NCI-H1930 (cell line): Measurements from ENCODE around the gene CCDC157.
A peak's percentile ranks its signal among the peaks of the same experiment; 100 is the strongest.
"Not testable (repeated sequence)": the region's sequence is repeated elsewhere in the genome, so short reads cannot be mapped to it uniquely, and the experiment has no call there.

Source experiments
- DNase-seq, 2 experiments: peaks; one replicate each; lab custom pipeline; 2025; lab: John Stamatoyannopoulos, UW

The CCDC157 gene

DNA sequence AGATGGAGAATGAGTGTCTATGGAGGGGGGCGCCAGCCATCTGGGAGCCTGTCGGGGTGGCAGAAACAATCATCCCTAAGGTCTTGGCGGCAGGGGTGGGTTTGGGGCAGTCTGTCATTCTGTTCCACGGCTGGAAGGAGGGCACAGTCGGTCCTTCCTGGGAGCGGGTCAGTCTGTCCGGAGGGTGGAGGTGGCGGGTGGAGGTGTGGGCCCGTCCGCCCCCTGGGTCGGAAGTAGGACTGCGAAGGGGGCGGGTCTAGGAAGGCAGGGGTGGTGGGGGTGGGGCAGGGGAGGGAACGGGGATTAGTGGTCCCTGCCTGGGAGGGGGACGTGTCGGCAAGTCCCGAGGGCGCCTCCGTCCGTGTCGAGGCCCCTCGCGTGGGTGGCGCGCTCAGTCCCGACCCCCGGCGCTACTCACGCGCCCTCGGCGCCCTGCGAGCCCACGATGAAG, 30.5 kb upstream of the CCDC157 start:
- DNase-seq: no peak

DNA sequence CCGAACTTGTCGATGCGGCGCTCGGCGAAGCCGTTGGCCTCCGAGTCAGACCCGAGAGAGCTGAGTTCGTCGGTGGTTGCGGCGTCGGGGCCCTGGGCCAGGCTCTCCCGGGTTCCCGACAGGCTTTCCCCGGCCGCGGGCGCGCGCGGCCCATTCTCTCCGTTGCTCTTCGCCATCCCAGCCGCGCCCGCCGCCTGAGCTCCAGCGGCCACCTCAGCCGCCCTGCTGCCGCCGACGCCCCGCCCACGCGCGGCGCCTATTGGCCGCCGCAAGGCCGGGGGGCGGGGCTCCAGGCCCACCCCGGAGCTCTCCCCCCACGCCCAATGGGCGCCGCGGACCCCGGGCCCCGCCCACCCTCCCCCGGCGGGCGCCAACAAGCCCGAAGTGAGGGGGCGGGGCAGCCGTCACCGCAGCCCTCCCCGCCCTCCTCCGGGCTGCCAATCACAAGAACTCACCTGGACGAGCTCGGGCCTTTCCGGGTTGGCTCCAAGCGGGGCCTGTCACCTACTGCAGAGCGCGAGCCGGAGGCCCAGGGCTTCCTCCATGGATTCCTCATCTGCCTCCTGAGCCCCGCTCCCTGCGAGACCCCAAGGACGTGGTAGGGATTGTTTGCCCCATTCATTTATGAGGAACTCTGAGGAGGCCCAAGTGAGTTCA, 30.0 kb upstream of the CCDC157 start, which contains the start of gene TBC1D10A:
Gene TBC1D10A (minus strand): TSS at position 236 of the 657 bp plus-strand sequence. CDS start 60 bp downstream, at position 176.
- DNase-seq: peak; percentile 84 to 89

DNA sequence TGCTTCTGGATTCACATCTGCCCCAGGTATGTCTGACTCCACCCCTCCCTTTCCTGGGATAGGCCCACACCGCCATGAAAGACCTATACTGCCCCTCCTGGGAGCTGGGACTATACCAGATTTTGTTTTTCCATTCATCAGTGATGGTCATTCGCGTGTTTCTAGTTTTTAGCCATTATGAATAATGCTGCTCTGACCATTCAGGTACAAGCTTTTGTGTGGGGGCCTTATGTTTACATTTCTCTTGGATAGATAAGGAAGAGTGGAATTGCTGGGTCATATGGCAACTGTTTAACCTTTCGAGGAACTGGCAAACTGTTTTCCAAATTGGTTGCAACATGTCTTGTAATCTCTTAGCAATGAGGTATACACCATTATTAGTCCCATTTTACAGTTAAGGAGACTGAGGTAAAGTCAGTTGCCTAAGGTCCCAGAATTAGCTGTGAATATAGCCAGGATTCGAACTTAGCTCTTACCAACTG, 28.9 kb upstream of the CCDC157 start:
- DNase-seq: no peak

DNA sequence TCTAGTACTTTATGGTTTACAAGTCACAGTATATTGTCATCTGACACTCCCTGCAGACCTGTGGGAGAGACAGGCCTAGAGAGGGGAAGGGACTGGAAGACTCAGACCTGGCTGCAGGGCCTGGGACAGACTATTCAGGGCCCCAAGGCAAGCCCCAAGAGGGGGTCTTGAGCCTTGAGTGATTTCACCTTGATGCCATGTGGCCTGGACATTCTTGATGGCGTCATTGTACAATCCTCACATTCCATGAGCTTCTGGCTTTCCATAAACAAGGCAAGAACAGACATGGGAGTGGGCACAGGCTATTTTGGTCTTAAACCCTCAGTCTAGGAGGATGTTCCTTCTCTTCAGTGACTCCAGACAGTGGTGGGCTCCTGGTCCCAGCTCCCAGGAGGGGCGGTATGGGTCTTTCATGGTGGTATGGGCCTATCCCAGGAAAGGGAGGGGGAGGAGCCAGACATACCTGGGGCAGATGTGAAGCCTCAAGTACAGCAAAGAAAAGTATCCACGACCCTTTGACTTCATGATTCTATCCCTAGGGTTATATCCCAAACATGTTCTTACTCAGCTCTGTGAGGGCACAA, 28.2 kb upstream of the CCDC157 start:
- no peak for DNase-seq

DNA sequence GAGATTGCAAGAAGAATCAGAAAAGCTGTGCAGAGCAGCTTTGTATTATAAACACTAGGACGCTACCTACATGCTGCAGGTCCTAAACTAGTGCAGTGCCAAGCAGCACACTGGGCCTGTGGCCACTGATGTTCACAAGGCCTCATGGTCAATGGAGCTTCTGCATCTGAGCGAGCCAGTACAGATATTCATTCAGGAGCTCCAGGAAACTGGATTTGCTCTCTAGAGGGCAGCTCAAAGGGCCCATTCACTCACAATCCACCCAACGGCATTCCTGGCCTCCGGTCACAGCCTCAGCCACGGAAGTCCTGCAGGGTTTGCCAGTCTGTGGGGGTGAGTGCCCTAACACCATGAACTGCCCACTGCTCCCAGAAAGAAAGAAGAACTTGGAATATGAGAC, 24.3 kb upstream of the CCDC157 start:
- no peak for DNase-seq

DNA sequence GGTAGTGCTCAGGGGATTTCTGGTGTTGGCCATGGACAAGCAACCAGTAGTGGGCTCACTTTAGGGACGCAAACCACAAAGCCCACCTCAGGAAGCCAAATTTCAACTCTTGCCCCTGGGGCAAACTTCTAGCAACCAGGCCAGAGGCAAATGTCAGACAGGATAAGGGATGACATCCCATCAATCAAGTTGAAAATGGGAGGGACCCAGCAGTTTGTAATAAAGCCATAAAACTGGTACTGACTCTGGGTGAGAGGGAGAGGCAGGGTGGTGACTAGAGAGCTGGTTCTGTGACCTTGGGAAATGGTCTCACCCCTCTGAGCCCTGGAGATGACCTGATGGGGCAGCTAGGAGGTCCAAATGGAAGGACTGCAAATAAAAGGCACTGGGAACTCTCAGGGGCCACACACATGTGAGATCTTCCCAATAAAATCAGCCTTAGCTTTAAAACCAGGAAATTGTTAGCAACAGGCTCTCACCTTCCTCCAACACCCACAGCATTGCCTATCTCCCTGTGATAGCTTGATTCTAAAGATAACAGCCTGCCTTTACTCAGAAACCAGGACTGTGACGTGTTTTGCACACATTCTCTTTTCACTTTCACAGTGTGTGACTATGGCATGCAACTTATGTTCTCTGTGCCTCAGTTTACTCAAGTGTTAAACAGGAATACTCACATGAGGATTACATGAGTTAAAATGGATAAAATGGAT, 23.7 kb upstream of the CCDC157 start:
- no peak for DNase-seq

DNA sequence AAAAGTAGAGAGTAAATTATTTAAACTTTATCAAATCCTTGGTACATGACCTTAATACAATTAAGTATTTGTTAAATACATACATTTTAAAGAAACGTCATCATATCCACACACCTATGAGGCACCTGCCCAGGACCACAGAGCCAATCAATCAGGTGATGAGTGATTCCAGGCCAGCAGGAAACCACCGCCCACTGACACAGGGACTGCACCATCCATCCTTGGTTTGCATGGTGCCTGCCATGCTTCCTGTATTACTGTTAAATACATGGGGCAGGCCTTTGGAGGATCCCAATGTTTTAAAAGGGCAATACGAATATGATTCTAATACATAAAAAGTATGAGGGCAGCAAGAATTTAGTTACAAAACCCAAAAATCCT, 23.1 kb upstream of the CCDC157 start:
- no peak for DNase-seq

DNA sequence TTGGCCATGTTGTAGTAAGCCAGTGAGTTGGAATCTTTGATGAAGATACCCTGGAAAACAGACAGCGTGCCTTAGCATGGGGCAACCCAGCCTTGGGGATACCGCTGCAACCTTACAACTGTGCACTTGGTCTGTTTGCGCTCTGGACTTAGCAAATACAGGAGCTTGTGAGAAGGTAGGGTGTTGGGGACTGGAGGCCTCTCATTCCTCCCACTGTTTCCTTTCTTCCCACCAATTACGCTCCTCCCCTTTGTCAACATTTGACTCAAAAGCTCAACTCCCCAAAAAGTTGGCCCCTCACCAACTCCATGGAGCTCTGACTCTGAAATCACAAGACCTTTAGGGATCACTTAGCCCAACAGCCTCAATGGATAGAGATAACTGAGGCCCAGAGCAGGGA, 22.2 kb upstream of the CCDC157 start:
- no peak for DNase-seq

DNA sequence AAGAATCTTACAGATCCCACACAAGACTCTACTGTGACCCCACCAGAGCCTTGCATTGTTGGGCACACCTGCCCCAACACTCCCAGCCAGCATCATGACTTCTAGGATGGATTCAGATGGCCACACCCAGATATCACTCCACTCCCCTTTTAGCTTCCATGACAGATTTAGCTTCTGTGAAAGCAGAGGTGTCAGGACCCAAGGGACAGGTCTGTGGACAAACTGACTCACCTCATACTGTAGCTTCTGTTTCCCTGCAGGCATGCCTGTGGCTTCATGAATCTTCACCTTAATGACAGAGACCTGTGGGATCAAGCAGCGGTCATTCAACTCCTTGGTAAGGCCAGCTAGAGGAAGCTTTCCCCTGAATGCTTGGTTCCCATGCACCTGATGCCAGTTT, 21.6 kb upstream of the CCDC157 start:
- DNase-seq: no peak

DNA sequence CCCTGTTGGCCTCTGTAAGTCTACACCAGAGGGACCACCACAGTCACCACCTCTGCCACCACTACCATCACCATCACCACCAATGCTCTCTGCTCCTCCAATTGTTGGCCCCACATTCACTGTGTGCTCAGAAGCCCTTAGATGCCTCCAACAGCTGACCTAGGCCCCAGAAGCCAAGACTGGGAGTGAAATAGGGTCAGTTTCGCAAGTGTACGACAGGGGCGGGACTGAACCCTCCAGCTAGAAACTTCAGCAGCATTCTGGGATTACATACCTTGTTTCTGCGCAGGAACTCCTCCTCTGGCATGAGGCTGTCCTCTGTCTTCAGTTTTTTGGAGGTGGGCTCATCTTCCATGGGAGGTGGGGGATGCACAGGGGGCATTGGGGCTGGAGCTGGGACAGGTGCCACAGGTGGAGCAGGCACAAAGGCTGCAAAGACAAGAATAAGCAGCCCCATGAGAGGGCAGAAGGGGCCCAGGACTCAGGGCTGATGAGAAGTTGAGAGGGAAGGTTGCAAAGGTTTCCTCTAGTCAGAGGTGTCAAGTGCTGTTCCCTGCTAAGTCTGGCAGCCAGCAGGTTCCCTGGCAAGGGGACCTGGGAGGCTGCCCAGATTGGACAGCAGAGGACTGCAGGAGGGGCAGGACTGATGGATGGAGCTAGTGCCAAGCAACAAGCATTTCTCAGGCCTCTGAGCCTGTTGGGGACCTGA, 19.9 kb upstream of the CCDC157 start:
- DNase-seq: no peak

DNA sequence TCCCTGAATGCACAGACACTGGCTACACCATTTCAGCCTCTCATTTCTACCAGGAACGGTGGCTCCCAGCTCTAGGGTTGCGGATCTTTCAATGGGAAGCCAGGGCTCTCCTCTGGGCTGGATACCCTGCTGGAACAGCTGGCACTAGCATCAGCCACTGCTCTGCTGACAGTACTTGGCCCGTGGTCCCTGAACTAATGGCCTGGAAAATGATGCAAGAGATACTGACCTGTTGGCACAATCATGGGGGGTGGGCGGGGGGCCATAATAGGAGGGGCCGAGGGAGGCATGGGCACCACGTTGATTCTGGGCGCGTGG, 19.4 kb upstream of the CCDC157 start:
- no peak for DNase-seq

DNA sequence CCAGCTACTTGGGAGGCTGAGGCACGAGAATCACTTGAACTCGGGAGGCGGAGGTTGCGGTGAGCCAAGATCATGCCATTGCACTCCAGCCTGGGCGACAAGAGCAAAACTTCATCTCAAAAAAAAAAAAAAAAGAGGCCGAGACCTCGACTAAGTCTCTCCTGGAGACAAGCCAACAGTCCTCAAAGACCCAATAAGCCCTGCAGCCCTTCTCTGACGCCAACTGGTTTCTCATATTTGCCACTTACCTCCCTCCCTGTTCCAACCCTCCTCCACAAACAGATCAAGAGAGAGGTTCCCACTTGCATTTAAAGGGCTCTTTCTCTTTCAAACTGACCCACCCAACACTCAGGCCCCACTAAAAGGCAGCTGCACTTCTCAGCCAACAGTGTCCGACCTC, 18.5 kb upstream of the CCDC157 start:
- DNase-seq: not testable (repeated sequence)

DNA sequence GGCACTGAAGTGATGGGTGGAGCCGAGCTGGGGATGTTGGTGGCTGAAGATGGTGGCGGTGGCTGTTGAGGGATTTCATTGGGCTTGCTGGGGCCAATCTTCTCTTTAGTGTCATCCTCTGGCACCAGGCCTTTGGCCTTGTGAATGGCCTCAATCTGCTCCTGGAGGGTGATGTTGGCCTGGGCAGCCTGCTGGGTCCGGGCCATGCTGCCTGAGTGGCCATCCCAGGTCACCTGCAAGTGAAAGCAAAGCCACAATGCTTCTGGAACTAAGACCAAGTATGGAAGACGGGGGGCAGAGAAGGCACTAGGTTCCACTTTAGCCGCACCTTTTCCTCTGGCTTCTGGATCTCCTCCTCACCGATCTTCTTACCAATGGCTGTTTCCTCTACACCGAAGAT, 18.0 kb upstream of the CCDC157 start:
- DNase-seq: no peak

DNA sequence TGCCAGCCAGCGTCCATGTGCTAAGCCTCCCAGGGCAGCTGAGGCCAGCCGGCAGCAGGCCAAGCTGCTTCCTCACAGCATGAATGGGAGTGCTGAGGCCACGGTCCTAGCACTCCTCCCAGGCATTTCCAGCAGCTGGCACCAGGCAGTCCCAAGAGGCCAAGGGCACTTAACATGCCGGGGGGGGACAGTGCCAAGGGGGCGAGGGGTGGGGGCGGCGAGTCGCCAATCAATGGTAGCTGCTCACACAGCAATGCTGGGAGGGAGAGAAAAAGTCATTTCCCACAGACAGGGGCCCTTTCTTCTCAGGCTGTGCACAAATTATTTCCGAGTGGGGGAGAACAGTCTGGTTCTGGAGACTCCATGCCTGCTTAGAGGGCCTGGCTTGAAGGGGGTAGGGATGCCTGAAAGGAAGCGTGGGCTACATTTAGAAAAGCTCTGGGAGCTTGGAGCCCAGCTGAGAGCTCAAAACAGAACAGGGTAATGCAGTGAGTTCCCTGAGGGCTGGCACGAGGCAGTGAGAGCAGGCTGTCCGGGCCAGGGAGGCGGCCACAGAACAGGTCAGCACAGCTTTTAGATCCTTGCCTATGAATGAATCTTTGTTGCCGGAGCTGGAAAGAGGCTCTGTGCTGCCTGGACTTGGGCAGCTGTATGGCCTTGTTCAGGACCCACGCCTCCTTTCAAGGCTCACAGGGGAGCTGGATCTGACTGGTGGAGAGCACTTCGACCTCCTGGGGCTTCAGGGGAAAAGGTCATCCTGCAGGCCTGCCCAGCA, 15.7 kb upstream of the CCDC157 start:
- no peak for DNase-seq

DNA sequence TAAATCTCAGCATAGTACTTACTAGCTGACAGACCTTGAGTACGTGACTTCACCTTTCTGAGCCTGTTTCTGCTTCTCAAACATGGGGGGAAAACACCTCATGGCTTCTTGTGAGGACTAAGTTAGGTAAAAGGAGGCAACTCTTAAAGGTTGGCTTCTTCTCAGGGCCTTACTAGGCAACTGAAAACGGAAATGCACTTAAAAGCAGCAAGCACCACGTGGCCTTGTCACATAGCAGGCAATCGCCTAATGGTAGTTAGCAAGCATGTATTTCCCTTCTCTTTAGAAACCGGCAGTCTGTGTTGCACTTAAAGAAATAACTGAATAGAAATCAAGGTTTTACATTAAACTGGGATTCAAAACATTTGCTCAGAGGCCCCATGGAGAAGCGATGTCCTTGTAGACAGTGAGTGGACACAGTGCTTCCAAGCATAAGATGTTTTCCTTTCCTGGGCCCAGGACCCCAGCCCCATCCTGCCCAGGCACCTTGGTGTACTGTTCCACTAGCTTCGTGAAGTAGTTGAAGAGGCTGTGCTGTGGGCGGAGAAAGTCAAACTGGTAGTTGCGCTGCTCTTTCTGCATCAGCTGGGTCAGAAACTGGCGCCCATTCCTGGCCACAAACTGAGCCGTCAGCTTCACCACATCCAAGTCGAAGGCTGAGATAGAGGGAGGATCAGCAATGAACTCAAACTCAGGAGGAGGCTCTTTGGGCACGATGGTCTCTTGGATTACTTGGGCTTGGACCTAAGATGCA, 12.2 kb upstream of the CCDC157 start:
- DNase-seq: no peak

DNA sequence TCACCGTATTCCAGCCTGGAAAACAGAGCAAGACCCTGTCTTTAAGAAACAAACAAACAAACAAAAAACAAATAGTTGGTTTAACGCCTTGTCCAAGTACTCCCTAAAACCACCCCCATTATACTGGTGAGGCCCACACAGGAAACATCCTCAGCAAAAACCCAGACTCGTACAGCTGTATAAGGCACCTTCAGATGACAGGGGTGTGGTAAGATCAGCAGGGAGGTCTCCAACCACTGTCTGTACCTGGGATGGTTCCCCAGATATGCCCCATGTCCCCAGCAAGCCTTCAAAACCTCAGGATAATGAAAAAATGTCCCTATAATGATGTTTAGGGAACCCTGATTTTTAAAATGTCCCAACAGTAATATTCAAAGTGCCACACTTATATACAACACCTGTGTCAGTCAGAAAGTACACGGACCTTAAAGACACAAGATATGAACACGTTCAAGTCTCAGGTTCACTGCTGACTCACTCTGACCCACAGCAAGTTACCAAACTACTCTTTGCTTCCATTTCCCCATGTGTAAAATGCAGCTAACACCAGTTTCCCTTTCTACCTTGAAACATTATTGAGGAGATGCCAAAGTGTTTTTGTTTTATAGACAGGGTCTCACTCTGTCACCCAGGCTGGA, 9.4 kb upstream of the CCDC157 start:
- no peak for DNase-seq

DNA sequence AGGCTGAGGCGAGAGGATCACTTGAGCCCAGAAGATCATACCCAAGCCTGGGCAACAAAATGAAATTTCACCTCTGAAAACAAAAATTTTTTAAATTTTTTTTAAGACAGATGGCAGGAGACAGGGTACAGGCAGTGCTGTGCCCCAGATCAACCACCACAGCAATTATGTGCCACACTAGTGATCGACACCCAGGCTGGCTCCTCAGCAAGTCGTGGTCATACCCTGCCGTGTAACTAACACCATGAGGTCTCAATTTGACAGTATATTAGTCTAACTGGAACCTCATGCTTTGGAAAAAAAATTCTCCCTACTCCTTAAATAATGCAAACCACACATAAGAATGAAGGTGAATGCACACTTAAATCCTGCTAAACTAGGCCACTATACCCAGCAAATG, 8.4 kb upstream of the CCDC157 start:
- DNase-seq: no peak

DNA sequence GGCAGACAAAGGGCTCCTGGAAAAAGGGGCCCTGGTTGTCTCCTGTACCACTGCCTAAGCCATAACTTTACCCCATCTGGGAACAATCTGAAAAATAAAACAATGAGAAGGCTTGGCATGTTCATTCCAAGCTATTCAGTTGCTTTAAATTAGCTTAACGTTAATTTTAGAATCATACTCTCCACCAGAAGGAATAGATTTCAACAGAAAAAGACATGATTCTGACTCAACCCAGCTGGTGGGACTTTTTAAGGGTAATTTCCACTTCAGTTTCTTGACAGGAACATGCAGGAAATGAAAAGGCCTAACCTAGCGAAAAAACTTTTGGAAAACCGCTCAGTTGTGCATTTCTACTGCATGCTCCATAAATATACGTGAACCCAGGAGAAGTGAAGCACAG, 8.0 kb upstream of the CCDC157 start:
- DNase-seq: no peak

DNA sequence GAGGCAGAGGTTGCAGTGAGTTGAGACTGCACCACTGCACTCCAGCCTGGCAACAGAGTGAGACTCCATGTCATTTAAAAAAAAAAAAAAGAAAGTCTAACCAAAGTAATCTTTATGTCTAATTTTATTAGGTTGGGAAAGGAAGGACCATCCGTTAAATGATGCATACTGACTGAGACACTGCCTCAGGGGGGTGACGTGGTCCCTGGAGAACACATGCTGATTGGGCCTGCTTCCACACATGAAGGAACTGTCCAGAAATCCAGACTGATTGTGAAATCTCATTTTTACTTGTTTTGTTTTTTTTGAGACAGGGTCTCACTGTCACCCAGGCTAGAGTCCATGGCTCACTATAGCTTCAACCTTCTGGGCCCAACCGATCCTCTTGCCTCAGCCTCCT, 5.6 kb upstream of the CCDC157 start:
- no peak for DNase-seq

DNA sequence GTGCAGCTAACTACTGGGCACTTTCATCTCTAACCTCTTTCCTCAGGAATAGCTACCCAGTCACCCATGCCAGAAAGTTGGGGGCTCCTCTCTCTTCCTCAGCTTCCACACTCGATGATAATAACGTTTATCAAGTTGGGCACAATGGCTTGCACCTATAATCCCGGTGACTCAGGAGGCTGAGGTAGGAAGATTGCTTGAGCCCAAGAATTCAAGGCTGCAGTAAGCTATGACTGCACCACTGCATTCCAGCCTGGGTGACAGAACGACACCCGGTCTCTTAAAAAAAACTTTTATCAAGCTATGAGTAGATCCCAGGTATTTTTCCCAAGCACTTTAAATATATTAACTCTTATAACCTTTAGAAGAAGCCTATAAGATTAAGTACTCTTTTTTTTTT, 2.2 kb upstream of the CCDC157 start:
- DNase-seq: no peak

DNA sequence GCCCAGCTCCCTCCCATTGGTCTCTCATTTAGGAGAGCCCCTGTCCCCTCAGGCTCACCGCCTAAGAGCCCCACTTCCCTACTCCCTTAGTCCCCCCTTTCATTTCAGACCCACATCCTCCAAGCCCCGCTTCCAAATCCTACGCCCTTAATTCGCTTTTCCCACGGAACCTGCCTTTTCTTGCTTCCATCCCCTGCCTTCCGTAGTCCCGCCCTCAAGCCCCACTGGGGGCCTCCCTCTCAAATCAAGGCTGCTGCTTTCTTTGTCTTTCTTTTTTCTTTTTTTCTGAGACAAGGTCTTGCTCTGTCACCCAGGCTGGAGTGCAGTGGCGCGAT, 396 bp downstream of the CCDC157 start:
- DNase-seq: no peak
